HG03066 (cell line): ENCODE data around the gene COQ8A.

Experiments used
- ATAC-seq: cut with Tn5 transposase; IDR thresholded peaks from one replicate; pipeline ENCODE4 v1.9.1; 2021; ENCODE audit warnings: low read depth; ENCODE audit not compliant: unreplicated experiment

The COQ8A gene

DNA sequence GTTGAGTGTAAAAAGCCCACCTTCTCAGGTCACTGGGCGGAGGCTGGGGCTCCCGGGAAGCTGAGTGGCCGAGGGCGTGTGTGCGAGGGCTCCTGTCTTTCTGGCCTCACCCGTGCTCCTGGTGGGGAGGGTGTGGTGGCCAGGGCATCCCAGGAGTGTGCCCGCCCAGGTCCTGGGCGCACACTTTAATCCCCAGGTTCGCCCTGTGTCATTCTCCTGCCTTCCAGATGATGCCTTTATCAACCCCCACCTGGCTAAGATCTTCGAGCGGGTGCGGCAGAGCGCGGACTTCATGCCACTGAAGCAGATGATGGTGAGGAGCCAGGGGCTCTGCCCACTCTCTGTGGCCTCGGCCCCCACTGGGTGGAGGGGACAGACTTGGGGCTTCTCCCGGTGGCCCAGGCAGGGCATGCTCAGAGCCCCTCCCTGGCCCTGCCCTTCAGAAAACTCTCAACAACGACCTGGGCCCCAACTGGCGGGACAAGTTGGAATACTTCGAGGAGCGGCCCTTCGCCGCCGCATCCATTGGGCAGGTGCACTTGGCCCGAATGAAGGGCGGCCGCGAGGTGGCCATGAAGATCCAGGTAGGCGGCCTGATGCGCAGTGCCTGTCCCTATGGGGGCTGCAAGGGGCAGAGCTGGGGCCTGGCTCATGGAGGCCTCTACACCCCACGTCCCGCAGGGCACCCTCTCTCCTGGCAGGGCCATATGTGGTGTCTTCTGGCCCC lies 42.5 kb downstream of the COQ8A start:
- ATAC-seq, result no peak

DNA sequence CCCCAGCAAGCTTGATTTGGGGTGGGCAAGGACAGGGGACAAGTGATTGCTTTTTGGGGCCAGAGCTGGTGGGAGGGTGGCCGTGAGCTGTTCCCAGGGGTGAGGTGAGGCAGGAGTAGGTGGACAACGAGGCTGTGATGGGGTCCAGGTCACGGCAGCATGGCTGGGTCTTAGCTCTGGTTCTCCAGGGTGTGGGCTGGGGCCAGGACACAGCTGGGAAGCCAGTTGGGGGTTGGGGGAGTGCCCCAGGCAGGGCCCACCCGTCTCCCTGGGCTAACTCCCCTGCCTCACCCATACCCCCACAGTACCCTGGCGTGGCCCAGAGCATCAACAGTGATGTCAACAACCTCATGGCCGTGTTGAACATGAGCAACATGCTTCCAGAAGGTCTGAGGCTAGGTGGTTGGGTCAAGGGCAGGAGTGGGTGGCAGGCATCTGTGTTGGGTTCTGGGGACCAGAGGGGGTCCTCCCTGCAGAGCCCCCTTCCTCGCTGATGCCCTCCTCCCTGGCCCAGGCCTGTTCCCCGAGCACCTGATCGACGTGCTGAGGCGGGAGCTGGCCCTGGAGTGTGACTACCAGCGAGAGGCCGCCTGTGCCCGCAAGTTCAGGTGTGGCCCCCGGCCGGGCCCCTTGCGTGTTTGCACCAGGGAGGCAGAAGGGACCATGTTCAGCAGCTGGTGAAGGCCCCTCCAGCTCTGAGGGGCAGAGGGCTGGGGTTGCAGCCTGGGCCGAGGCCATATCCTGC lies 43.3 kb downstream of the COQ8A start:
- ATAC-seq, result no peak

DNA sequence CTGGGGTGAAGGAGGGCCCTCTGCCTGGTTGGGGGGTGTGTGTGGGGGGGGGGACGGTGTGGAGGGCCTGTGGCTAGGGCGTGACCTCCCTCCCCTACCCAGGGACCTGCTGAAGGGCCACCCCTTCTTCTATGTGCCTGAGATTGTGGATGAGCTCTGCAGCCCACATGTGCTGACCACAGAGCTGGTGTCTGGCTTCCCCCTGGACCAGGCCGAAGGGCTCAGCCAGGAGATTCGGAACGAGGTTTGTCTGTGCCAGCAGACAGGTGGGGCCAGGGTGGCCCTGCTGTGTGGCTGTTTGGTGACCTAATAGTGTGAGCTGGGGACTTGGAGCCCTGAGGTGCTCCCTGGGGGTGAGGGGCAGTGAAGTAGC lies 43.9 kb downstream of the COQ8A start:
- no peak for ATAC-seq

DNA sequence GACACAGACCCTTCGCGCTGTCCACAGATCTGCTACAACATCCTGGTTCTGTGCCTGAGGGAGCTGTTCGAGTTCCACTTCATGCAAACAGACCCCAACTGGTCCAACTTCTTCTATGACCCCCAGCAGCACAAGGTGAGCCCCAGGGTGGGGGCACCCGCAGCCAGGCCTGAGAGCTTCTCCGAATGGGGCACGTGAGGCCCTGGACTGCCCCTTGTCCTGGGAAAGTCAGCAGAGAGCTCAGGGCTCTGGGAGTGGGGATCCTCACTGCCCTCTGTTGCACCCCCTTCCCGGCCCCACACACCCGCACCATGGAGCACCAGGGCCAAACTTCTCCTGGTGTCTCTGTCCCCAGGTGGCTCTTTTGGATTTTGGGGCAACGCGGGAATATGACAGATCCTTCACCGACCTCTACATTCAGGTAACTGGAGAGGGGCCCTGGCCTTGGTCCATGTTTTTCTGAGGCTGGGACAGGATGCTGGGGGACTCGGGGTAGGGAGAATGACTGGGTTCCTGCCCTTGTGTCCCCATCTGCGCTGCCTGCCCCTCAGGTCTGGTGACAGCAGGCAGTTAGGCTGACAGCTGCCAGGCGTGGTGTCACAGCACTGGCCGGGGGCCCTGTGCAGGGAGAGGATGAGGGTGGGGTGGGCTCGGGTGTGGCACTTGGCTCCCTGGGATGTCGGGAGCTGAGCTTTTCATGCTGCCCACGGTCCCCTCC lies 44.6 kb downstream of the COQ8A start:
- no peak for ATAC-seq

DNA sequence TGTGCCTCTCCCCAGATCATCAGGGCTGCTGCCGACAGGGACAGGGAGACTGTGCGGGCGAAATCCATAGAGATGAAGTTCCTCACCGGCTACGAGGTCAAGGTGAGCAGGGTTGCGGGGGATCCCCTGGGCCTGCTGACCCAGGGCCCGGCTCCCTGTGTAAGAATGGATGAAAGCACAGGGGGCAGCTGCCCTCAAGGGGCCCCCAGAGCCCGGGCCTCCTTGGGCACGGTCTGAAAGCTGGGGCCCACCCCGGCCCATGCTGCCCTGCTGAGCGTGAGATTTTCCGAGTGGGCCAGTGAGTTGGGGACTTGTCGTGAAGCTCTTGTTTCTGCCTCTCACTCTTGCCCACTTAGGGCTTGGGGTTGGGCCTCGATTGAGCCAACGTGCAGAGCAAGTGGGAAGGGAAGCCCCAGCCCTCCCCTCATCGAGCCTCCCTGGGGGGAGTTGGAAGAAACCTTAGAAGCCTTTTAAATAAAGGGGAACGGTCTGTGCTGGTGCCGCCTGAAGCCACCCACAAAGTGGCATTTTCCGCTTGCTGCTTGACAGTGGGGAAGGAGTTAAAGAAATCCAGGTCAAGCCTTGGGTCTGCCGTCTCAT lies 45.2 kb downstream of the COQ8A start:
- ATAC-seq, result no peak

DNA sequence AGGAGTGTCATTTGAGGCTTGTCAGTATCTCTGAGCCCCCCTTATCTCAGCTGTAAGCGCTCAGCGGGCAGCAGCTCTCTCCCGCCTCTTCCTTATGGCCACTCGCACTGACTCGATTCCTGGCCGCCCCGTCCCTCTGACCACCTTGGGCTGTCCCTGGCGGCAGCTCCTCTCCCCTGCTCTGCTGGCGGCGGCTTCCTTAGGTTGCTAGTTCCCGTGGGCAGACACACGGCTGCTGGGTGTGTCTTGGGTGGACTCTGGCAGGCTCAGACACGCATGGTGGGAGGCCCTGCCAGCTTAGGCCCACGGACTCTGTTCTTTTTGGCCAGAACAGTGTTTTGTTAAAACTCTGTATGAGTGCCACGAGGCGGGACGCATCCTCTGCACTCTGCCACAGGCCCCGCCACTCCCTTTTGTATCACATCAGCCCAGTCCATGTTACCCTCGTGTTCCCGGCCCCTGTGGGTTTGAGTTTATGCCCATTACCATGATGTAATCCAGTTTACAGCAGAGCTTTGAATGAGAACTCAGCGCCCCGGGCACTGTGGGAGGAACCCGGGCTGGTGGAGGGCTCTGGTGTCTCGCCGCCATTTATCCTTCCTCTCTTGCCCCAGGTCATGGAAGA lies 45.9 kb downstream of the COQ8A start:
- ATAC-seq, result no peak

DNA sequence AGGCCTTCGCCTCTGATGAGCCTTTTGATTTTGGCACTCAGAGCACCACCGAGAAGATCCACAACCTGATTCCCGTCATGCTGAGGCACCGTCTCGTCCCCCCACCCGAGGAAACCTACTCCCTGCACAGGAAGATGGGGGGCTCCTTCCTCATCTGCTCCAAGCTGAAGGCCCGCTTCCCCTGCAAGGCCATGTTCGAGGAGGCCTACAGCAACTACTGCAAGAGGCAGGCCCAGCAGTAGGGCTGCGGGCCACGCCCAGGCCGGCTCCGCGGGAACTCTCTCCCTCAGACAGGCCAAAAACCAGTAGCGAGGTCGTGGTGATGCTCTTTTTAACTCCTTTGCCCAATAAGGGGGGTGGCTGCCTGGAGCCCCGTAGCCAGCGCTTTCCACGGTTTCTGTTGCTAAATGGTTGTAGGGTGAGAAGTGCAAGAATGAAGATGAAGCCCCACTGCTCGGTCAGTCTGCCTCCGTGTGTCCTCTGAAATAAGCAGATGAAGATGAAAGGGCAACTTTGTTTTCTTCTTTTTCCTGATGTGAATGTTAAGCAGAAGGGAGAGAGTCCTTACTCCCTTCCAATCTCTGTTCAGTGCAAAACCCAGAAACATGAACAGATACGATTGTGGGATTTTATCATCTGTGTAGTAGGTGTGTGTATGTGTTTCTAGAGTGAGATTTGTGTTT lies 46.5 kb downstream of the COQ8A start:
- ATAC-seq, result no peak

DNA sequence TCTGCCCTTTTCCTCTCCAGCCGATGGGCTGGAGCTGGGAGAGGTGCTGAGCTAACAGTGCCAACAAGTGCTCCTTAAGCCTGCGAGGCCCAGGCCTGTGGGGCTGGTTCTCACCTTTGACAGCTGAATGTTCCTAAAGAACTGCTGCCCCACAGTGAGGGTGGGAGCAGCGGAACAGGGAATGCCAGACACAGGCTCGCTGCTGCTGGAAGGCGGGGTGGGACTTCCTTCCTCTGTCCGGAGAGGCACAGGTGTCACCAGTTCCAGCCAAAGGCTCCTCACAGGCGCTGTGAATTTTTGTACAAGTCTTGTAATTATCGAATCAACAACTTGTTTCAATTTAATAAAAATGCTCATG lies 47.1 kb downstream of the COQ8A start:
- ATAC-seq, result no peak

DNA sequence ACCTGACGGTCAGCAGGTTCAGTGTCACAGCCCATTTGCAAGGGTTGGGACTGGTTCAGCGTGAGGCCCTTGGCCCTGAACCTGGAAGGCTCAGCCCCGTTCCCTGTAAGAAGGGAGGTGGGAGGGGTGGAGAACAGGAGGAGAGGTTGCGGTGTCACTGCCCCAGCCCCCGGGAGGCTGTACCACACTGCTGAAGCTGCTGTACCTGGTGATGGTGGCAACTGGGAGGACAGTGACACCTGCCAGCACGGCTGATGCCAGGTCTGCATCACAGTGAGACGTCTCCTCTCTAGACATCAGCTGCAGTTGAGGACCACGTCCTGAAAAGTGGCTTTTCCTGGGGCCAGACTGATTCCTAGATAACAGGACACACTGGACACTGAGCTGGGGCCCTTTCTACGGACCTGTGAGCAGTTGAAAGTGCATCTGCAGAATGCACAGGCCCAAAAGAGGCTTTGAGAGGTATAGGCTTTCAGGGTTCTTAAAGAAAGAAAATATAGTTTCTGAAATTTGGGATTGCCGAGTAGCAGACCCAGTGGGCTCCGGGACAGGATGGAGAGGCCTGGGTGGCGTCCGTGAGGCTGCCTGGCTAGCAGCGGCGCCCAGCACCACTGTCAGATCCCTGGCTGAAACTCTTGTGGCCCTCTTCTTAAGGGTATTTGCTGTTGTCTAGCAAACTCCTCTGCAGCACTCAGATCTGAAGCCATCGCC lies 47.7 kb downstream of the COQ8A start:
- no peak for ATAC-seq

DNA sequence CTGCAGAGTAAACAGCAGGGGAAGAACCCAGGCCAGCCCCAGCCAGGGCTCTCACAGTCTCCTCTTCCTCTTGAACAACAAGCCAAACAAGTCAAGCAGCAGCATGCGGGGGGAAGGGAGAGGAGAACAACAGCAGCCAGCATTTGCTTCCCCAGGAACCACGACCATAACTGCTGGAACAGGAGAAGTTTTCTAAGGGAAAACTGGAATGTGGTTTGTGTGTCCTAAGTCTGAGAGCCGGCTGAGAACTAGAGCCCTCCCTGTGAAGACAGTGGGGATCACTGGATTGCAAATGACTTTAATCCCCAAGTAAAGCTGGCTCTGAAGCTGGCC lies 48.2 kb downstream of the COQ8A start:
- no peak for ATAC-seq

DNA sequence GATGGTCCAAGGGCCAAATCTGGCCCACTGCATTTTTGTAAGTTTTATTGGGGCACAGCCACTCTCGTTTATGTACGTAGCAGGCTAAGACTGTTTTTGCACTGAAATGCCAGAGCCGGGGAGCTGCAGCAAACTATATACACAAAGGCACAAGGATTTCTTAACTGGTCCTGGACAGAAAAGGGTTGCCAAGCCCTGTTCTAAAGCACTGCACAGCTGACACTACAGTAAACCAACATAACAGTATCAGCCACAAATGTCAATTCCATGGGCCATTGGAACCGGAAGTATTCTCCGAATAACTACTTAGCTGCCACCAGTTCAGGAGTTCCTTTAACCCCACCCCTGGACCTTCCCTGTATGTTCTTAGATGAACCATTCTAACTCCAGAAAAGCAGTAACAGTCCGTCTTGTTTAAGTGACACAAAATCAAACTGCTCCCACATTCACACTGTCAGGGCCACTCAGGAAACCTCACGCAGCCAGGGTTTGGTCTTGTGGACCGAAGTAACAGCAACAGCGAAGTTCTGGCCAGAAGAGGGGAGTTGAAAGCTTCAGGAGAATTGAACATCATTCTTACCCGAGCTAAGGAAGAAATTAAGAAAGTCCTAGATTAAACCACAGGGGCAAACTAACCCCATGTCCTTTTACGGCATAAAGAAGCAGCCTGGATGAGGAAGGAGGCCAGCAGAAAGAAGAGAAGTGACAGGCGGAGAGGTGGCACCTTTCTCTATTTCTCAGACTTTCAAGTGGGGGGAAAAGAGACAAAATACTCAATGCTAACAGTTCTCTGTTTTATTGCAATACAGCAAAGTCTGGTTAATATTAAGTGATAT lies 49.2 kb downstream of the COQ8A start:
- ATAC-seq, result no peak

DNA sequence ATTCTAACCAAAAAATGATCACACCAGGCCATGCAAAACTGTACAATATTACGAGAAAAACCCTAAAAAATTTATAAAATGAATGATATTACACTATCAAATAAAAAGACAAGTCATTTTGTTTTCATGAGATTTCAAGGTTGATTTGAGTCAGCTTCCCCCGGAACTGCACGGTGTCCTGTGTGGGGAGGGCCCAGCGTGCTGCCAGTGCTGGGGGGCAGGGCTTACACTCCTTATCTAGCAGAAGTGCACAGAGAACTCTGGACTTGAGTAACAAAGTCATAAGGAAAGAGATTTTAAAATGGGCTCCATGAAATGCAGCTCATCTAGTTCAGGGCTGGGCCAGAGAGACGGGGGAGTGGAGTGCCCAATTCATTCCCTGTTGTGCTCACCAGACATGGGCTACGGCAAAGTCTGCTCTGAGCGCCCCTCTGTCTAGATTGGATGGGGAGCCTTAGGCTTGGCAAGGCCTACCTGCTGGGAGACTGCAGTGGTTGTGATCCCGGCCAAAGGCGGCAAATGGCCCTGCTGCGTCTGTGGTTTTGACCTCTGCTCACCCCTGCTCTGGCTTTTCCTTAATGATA lies 50.1 kb downstream of the COQ8A start:
- ATAC-seq, result peak; percentile 75

DNA sequence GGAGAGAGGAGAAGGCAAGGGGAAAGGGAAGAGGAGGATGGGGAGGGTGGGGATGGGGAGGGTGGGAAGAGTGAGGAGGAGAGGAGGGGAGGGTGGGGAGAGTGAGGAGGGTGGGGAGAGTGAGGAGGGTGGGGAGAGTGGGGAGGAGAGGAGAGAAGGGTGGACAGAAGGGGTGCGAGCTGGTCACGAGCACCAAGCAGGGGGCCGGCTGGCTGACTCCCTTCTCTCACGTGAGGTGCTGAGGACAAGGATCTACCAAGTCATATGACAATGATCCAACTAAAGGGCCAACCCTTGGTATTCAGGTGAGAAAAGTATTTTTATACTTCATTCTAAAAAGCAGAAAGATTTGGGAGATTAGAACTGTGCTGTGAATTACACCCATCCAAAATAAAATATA lies 51.8 kb downstream of the COQ8A start:
- ATAC-seq, result no peak

DNA sequence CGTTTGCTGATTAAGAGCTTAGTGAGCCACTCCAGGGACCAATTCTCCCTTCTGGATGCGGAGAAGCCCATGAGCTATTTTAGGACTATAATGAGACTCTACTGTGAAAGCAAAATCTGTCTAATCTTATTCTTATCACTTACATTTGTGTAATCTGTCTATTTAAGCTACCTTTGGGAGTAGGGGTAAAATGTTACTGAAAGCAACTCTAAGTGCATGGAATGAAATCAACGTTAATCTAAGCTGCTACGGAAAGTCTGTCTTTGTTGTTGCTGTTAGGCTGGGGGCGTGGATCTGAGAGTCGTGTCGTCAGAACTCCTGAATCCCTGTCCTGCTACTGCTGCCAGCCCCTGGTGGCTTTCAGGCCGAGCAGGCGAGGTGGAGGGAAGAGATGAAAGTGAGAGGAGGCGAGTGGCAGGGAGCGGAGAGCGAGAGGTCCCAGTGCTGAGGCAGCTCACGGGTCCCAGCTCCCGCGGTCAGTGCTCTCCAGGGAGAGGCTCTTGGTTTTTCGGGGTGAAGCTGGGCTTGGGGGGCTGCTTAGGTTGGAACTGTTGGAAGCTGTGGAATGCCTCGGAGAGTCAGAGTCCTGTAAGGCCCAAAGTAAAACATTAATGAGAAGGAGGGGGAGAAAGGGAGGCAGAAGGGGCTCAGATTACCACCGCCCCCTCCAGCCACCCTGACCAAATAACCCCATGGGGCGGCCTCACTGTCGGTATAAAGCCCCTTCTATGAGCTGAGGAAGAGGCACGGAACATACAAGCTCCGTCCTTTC lies 53.9 kb downstream of the COQ8A start:
- no peak for ATAC-seq

DNA sequence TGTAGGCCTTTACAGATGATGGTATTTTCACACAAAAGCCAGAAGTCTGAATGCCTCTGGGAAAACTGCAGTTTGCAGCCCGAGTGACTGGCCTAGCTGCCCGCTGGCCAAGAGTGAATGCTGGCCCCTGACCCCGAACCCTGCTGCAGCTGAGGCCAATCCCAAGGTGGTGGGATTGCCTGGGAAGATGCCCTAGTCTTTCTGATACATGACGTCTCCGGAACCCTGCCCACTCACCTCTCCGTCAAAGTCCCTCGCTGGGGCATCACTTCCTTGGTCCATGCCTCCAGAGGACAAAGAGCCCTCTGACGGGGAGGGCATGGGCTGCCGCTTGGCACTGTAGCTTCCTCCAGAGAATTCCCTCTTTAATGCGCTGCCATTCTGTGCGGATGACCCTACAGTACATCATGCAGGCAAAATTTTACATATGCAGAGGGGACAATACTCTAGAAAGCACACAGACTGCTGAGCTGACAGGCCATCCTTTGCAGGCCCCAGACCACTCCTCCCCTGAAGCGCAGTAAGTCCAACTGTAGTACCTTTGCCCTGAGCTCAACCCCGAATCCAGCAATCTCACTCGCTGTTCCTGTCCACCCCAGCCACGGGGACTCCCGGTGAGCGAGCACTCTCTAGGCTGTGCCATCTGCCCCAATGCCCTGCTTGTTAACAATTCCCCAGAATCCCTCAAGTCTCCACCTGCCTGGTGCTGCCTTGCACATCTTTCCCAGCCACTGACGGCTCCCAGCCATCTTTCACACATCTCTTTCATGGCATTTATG lies 54.7 kb downstream of the COQ8A start:
- no peak for ATAC-seq

DNA sequence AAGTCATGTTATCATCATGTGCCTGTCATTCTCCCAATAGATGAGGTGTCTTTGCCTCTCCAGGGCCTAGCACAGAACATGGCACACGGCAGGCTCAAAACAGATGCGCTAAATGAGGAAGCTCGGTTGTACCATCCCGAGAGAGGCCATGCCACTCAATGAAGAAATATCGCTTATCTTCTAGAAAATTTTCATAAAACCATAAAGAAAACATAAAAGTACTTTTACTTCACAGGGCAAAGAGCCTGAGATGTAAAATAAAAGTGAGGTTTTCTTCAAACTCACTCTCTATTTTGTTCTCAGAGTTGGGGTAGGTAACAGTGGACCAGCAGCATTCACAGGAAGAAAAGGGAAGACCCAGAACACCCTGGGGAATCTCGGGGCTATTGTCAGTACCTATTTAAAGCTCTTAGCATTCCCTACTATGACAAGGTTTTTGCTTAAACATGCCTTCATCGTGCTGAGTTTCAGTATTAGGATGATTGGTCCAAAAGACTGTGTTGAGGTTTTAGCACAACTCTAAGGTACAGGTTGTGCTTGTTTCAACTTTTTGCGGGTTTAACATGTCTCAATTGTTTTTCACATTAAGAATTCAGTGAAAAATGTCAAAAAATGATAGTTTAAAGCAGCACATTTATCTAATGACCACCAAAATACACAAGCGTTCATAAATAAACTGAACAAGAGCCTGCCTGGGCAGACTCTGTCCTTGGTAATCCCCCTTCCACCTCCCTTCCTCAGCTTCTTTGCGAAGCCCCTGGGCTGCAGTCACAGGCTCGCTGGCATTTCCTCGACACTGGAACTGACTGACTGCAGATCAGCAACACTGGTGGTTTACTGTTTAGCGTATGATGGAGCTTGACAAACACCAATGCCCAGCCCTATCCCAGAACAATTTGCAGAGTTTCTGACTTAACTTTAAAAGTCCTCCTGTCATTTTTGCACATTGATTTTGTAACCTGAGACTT lies 55.6 kb downstream of the COQ8A start:
- peak; percentile 92 for ATAC-seq
